IPS DF 4.7 (cell line): ENCODE measurements around the gene RHBDD2.

Experiments used
- DNase-seq: peaks from one replicate; pipeline ENCODE4 v3.0.0-alpha.2; 2013; ENCODE audit warnings: low spot score; ENCODE audit errors: extremely low read depth

Gene RHBDD2

GRCh38 chr7:75916685-75917634 lies 38.1 kb downstream of the RHBDD2 start:
- no peak for DNase-seq

- DNase-seq, result no peak
Observed at GRCh38 chr7:75920431-75921161, 41.8 kb downstream of the RHBDD2 start.

- no peak for DNase-seq
Observed at GRCh38 chr7:75921479-75921878, 42.6 kb downstream of the RHBDD2 start.

GRCh38 chr7:75922966-75923603 lies 44.3 kb downstream of the RHBDD2 start:
- DNase-seq, result no peak

GRCh38 chr7:75924256-75924655 lies 45.4 kb downstream of the RHBDD2 start:
- DNase-seq, result no peak

- DNase-seq, result no peak
Observed at GRCh38 chr7:75924889-75925288, 46.1 kb downstream of the RHBDD2 start.

GRCh38 chr7:75925717-75926435 lies 47.0 kb downstream of the RHBDD2 start:
- no peak for DNase-seq

GRCh38 chr7:75928568-75928914 lies 49.7 kb downstream of the RHBDD2 start:
- DNase-seq, result no peak

GRCh38 chr7:75931680-75932079 lies 52.8 kb downstream of the RHBDD2 start:
- DNase-seq, result no peak

- no peak for DNase-seq
Observed at GRCh38 chr7:75937958-75938786, 59.3 kb downstream of the RHBDD2 start.
